Stimulated activated CD8-positive, alpha-beta memory T cell treated with anti-CD3 and anti-CD28 coated beads, Interleukin-12 subunit alpha, Interleukin-12 subunit beta, amount 100 ng/mL, for 1 hour (primary cell): ENCODE data around the gene BIN1.

Source experiments
- DNase-seq: peaks from one replicate; pipeline ENCODE4 v3.0.0-alpha.2; 2020; ENCODE audit warnings: low read depth

The BIN1 gene

GRCh38 chr2:126999106-126999756 is 107.7 kb downstream of the BIN1 start:
- no peak for DNase-seq

- DNase-seq: no peak
Observed at GRCh38 chr2:126998486-126998885, 108.5 kb downstream of the BIN1 start.
